GM10248 (cell line): ENCODE measurements around the gene TOM1L2.

Experiments used
- CTCF ChIA-PET: fragments of 300-600 bp; sonication (Branson Sonifier 250); formaldehyde crosslinking; extraction: SDS; loops from one replicate; lab custom pipeline; 2021; ENCODE audit warnings: antibody characterized with exemption; lab: Yijun Ruan, JAX
- POLR2A ChIA-PET: fragments of 350-650 bp; sonication (Branson Sonifier 250); formaldehyde crosslinking; extraction: SDS; loops from one replicate; lab custom pipeline; 2020; ENCODE audit warnings: antibody characterized with exemption; lab: Yijun Ruan, JAX
- DNase-seq: peaks from one replicate; pipeline ENCODE4 v3.0.0; 2012; ENCODE audit errors: extremely low spot score
- CTCF ChIP-seq: IDR thresholded peaks from 2 replicates; pipeline ENCODE4 v1.5.1; 2012; ENCODE audit warnings: mild to moderate bottlenecking, low read depth; ENCODE audit errors: extremely low read depth, missing control alignments, control extremely low read depth

TOM1L2 gene

GRCh38 chr17:17819561-17819995, 152.6 kb downstream of the TOM1L2 start:
- peak; percentile 89 for DNase-seq
- no peak for TF ChIP-seq CTCF
- ChIA-PET POLR2A (no interaction called here), CTCF (interaction anchor here (0.9 to 2.3 kb wide), 6 partner anchors 8 to 100 kb away, joined by 3 to 12 read pairs (median 5); no protein-coding TSS in a partner anchor)

GRCh38 chr17:17819111-17819510, 153.1 kb downstream of the TOM1L2 start:
- ChIA-PET POLR2A (no interaction called here), CTCF (interaction anchor here (2.3 kb wide), 1 partner anchor 14 kb away, joined by 6 read pairs; no protein-coding TSS in a partner anchor)
- no peak for TF ChIP-seq CTCF
- no peak for DNase-seq

DNA sequence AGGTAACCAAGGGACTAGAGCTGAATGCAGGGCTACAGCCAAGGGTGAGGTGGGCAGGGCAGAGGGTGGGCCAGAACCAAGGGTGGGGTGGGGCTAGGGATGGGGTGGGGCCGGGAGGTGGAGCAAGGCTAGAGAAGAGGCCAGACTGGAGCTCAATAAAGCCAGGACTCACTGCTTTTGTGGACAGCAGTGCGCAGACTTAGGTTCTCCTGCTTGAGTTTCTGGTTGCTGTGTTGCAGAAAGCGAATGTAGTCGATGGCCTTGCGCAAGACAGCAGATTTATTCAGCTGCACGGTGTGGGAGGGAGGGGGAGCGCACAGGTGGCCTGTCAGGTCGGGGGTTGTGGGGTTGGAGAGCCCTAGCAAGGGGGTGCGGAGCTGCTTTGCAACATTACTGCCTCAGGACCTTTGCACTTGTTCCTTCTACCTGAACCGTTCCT, 154.1 kb downstream of the TOM1L2 start:
- POLR2A ChIA-PET, result interaction anchor here (0.6 kb wide), 1 partner anchor 1051 kb away, joined by 3 read pairs; no protein-coding TSS in a partner anchor
- no peak for DNase-seq
- CTCF ChIA-PET, result interaction anchor here (0.6 to 2.3 kb wide), 3 partner anchors 9 to 42 kb away, joined by 3 to 6 read pairs (median 3); no protein-coding TSS in a partner anchor
- TF ChIP-seq CTCF, result no peak

- TF ChIP-seq CTCF, result no peak
Measured at GRCh38 chr17:17817552-17817947, 154.7 kb downstream of the TOM1L2 start.

GRCh38 chr17:17816831-17817551, 155.2 kb downstream of the TOM1L2 start:
- DNase-seq, result no peak
- TF ChIP-seq CTCF, result no peak
- POLR2A ChIA-PET, result no interaction called here
- CTCF ChIA-PET, result no interaction called here

More at GRCh38 chr17:17817552-17817947, 154.7 kb downstream of the TOM1L2 start:
- CTCF ChIA-PET, result interaction anchor here (1.0 to 2.3 kb wide), 2 partner anchors 16 to 42 kb away, joined by 3 to 6 read pairs; no protein-coding TSS in a partner anchor
- POLR2A ChIA-PET, result no interaction called here
- no peak for DNase-seq

- no peak for TF ChIP-seq CTCF
- DNase-seq, result no peak
- ChIA-PET POLR2A (interaction anchor here (1.0 kb wide), 1 partner anchor 20 kb away, joined by 5 read pairs; the partner anchor contains the start of gene SREBF1), CTCF (no interaction called here)
Measured at GRCh38 chr17:17816240-17816814, 155.9 kb downstream of the TOM1L2 start.
